Psoas muscle (tissue), 8 donors: Measurements from ENCODE around the gene TMED9. TPM values are rescaled to one million over a fixed set of nuclear protein-coding genes. Genes with fewer than 3 reads are reported as not detected.

Experiments
- ATAC-seq, 4 donors: fragments of 200-7000 bp; cut with Tn5 transposase; one replicate each; pipeline ENCODE4 v1.9.1; 2020; ENCODE audit warnings: moderate library complexity in 3 of 4, mild to moderate bottlenecking in 2 of 4
- DNase-seq, 2 donors: peaks; one replicate each; pipeline ENCODE4 v3.0.0-alpha.2; 2020
- H3K27ac ChIP-seq: fragments of 200-600 bp; one replicate; pipeline ENCODE4 v1.8.0; 2022
- H3K27me3 ChIP-seq, 3 donors: fragments of 200-600 bp in 1 of 3; one replicate each; pipeline versions ENCODE4 v1.6.1 to v1.8.0; 2013 to 2022; ENCODE audit warnings: low read length in 2 of 3, mild to moderate bottlenecking in 2 of 3, moderate library complexity in 1 of 3; ENCODE audit not compliant: insufficient read depth in 3 of 3
- H3K36me3 ChIP-seq, 2 donors: fragments of 200-600 bp in 1 of 2; one replicate each; pipeline versions ENCODE4 v1.6.1 to v1.8.0; 2013 to 2022; ENCODE audit warnings: low read depth in 1 of 2, mild to moderate bottlenecking in 1 of 2, moderate library complexity in 1 of 2; ENCODE audit not compliant: insufficient read depth in 1 of 2
- H3K4me1 ChIP-seq: fragments of 200-600 bp; one replicate; pipeline ENCODE4 v1.8.0; 2022
- H3K4me3 ChIP-seq: fragments of 200-600 bp; one replicate; pipeline ENCODE4 v1.8.0; 2022; ENCODE audit warnings: mild to moderate bottlenecking
- H3K9me3 ChIP-seq: fragments of 200-600 bp; one replicate; pipeline ENCODE4 v1.8.0; 2022
- CTCF ChIP-seq: fragments of 200-600 bp; IDR thresholded peaks from one replicate; pipeline ENCODE4 v1.8.0; 2022; ENCODE audit warnings: antibody characterized with exemption
- WGBS, 3 donors: extraction: QIAGEN DNeasy Blood & Tissue Kit; methylation state at CpG; one replicate each; pipeline versions ENCODE4 v1.1.6 to v1.1.7; 2013; 5-methylcytosine and 5-hydroxymethylcytosine counted together
- intact Hi-C, 2 donors: fragments of 100-400 bp; cut with DNase I; formaldehyde crosslinking; loops; one replicate each; pipeline versions ENCODE4 v1.11.0 to v1.14.2; 2022
- polyA plus RNA-seq, 3 donors: library from polyadenylated mRNA; stranded (reverse); fragments of 200-250 nt; gene quantifications; one replicate each; pipeline ENCODE4 v1.2.3, GENCODE V29; 2013
- total RNA-seq, 4 donors: library from RNA; stranded (reverse); fragmentation: NEBNext Ultra II Directional in 2 of 4; extraction: Animal tissue kit (Norgen Biotek cat#: 25700) in 2 of 4; gene quantifications; one replicate each; pipeline versions ENCODE4 v1.2.1 to v1.2.4, GENCODE V29; 2021 to 2023
- donor health status: healthy with polysubstance abuse.
- donor health status: DM: no; HTN: no; CAD: no; lungs with moderate emphysema.
- donor health status: Bipolar disorder and iron deficiency.
- donor health status: healthy.
- donor health status: DM: yes; HTN: yes; CAD: no.
- donor health status: DM: no; HTN: no; CAD: no.
- donor health status: DM: no; HTN: no; CAD: no.
- donor health status: DM: yes; HTN: yes; CAD: no.

The TMED9 gene
- total and polyA plus RNA-seq, 7 donors, result 47.5 to 185 (median 71.9) TPM

GRCh38 chr5:177590406-177590805 lies 1.6 kb upstream of the TMED9 start:
- DNase-seq (no peak), ATAC-seq (no peak)
- H3K9me3 ChIP-seq, result no peaks in the 10 kb centered on the region
- intact Hi-C loops, result loop anchor here in 1 of 2 donors (10.0 kb wide), 1 partner anchor 46 kb away; no protein-coding TSS in a partner anchor
- peaks cover 9 to 24% of the 10 kb centered on the region in 2 donors for H3K36me3 ChIP-seq
- no peak for TF ChIP-seq CTCF
- H3K27ac ChIP-seq, result no peak overlapping the region
- WGBS, 3 donors, result 57 to 81% (median 80%) methylated on average over 1 of the region's 1 CpG
- no peak overlapping the region for H3K4me3 ChIP-seq
- H3K27me3 ChIP-seq, result peaks cover 0 to 16% (median 3%) of the 10 kb centered on the region in 3 donors
- peaks cover 10% of the 10 kb centered on the region for H3K4me1 ChIP-seq

GRCh38 chr5:177591690-177592009 lies 353 bp upstream of the TMED9 start:
- Histone ChIP-seq H3K36me3 (peaks cover 15 to 36% of the 10 kb centered on the region in 2 donors), H3K4me1 (peaks cover 10% of the 10 kb centered on the region), H3K9me3 (no peaks in the 10 kb centered on the region), H3K27me3 (peaks cover 0 to 16% (median 3%) of the 10 kb centered on the region in 3 donors), H3K4me3 (peak overlapping the region; percentile 81), H3K27ac (peak overlapping the region; percentile 84)
- DNase-seq, result no peak
- no peak for TF ChIP-seq CTCF
- 11 to 13% (median 12%) methylated on average over 8 of the region's 8 CpGs for WGBS, 3 donors
- intact Hi-C loops, result loop anchor here in 1 of 2 donors (10.0 kb wide), 1 partner anchor 47 kb away; no protein-coding TSS in a partner anchor
- ATAC-seq, result no peak

- Histone ChIP-seq H3K27ac (no peak overlapping the region), H3K9me3 (no peaks in the 10 kb centered on the region), H3K4me3 (peak overlapping the region; percentile 81), H3K27me3 (peaks cover 0 to 16% (median under 1%) of the 10 kb centered on the region in 3 donors), H3K4me1 (peaks cover 10% of the 10 kb centered on the region), H3K36me3 (peaks cover 15 to 38% of the 10 kb centered on the region in 2 donors)
- intact Hi-C loops, result loop anchor here in 1 of 2 donors (10.0 kb wide), 1 partner anchor 48 kb away; no protein-coding TSS in a partner anchor
- ATAC-seq (no peak), DNase-seq (no peak)
- WGBS, 3 donors, result 75 to 79% (median 77%) methylated on average over 13 of the region's 13 CpGs
- no peak for TF ChIP-seq CTCF
Observed at GRCh38 chr5:177592905-177593304, 902 bp downstream of the TMED9 start.

GRCh38 chr5:177593511-177593910 lies 1.5 kb downstream of the TMED9 start:
- ATAC-seq, result no peak
- peak overlapping the region; percentile 81 for H3K4me3 ChIP-seq
- WGBS, 3 donors, result 82 to 90% (median 88%) methylated on average over 3 of the region's 3 CpGs

More at GRCh38 chr5:177593511-177593910, 1.5 kb downstream of the TMED9 start:
- H3K36me3 ChIP-seq, result peaks cover 15 to 38% of the 10 kb centered on the region in 2 donors
- TF ChIP-seq CTCF, result no peak
- DNase-seq, result no peak
- H3K9me3 ChIP-seq, result no peaks in the 10 kb centered on the region
- H3K4me1 ChIP-seq, result peaks cover 10% of the 10 kb centered on the region
- intact Hi-C loops, result loop anchor here in 1 of 2 donors (10.0 kb wide), 1 partner anchor 49 kb away; no protein-coding TSS in a partner anchor
- peaks cover 0 to 16% (median 0%) of the 10 kb centered on the region in 3 donors for H3K27me3 ChIP-seq
- no peak overlapping the region for H3K27ac ChIP-seq
